ENCODE data around the gene NBEA.

The NBEA gene

DNA sequence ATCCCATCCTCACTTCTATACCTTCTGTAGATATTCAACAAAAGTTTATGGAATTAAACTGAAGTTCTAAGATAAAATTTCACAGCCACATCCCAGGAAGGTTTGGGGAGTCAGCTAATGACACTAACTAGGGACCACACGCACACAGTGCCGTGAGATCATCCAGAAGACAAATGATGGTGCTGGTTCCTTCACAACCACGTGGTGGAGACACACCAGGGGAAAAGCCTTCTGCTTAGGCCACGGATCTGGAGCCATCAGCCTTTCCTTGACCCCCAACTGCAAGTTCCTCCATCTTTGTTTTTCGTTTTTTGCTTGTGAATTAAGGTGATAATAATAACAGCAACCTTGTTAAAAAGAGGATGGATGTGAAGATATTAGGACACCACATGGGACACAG, 776.0 kb downstream of the NBEA start:
- DNase-seq, result no peak

DNA sequence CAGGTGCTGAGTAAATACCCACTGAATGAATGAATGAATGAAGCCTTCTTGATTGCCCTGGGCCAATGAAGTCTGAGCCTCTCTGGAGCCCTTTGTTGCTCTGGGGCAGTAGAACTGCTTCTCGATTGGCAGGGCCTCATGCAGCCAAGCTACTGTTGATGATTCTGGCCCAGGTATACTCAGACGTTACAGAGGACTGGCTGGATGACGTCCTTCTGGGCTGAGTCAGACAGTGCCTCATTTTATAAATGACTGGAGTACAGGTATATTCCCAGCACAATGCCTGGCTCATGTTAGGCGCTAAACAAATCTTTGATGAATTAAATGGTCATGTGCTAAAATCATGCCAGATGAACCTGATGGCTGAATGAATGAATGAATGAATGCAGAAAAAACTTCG, 778.2 kb downstream of the NBEA start:
- DNase-seq, result no peak

DNA sequence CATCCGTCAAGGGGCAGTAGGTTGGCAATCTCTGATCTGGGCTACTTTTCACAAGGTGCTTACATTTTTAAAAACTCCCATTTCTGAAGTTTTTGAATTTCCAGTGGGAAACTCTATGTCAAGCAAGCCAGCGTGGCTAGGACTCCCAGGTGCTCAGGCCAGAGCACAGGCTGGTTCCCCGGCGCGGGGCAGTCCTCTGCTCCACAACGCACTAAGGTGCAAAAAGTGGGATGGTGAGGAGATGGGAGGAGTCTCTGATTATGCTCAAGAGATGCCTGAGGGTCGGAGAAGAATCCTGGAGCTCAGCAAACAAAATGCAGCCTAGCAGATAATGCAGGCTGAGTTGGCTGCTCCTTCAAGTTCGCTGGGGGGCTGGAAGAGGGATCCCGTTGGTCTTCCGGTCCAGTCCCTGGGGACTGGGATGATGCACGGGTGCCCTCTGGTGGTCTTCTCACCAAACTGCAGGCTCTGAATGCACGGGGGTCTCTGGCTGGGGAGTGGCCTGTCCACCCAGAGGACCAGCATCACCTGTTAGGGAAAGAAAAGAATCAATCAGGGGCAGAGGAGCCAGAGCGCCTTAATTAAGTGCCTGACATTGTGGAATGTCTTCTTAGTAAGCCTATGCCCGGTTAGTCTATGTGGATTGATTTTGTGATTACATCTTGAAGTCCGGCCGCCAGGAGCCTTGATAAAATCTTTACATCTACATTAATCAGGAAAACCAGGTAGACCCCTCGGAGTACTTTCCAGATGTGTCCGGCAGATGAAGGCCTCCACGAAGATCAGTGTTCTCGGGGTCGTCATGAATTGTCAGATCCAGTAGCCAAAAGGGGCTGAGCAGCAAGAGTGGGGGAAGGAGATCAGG, 778.9 kb downstream of the NBEA start:
- DNase-seq, result peak; percentile 8 to 14

Measured in CD4-positive, alpha-beta T cell treated with Interferon alpha-2 for 1 hour (primary cell).